Measurements from ENCODE around the gene SYNPR.

DNA sequence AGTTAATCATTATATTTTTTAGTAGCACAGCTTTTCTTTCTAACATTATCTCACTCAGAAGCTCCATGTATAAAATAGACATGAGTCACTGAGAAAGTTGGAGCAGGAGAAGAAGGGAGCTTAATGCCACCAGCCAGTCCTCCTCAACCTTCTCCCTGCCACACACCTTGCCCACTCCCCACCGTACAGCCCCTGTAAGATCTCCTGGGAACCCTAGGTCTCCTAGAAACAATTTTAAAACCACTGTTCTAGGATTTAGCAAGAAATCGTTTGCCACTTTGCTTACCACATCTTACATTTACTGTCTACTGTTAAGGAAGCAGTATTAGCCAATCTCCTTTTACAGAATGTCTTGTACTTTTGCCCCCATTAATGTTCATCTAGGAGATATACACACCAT lies 204.2 kb downstream of the SYNPR start:
- no peak for TF ChIP-seq CTCF (IDR thresholded peaks at IDR 0.05)
- TF ChIP-seq POLR2A (IDR thresholded peaks at IDR 0.05): no peak
- no peak for TF ChIP-seq EP300 (IDR thresholded peaks at IDR 0.05; ENCODE audit: low read depth)
- TF ChIP-seq POLR2AphosphoS5 (IDR thresholded peaks at IDR 0.05): no peak
